ENCODE data around the gene EPHA8.

Gene EPHA8

DNA sequence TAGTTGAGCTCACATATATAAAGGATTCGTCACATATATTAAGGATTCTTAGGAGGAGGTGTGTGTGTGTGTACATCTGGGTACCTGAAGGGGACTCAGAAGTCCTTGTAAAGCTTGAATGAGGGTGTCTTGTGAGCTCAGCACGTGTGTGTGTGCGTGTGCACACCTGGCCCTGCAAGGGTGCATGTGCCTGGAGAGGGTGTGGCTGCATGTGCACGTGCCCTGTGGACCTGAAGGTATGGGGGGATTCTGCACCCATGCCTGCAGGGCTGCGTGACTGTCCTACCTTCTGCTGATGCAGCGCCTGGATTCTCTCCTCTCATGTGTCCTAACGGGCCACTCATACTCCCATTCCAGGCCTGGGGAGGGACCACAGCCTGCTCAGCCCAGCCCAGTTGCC, 24.0 kb downstream of the EPHA8 start:
- no peaks in the 10 kb centered on the region for H3K36me3 ChIP-seq (replicated peaks)
- in situ Hi-C loops (cut with HindIII; ENCODE audit: low pct_ligation_motif_present, low sequenced_read_pairs) = no loop called here
- TF ChIP-seq, protein P1, sequence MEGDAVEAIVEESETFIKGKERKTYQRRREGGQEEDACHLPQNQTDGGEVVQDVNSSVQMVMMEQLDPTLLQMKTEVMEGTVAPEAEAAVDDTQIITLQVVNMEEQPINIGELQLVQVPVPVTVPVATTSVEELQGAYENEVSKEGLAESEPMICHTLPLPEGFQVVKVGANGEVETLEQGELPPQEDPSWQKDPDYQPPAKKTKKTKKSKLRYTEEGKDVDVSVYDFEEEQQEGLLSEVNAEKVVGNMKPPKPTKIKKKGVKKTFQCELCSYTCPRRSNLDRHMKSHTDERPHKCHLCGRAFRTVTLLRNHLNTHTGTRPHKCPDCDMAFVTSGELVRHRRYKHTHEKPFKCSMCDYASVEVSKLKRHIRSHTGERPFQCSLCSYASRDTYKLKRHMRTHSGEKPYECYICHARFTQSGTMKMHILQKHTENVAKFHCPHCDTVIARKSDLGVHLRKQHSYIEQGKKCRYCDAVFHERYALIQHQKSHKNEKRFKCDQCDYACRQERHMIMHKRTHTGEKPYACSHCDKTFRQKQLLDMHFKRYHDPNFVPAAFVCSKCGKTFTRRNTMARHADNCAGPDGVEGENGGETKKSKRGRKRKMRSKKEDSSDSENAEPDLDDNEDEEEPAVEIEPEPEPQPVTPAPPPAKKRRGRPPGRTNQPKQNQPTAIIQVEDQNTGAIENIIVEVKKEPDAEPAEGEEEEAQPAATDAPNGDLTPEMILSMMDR (IDR thresholded peaks at IDR 0.05; ENCODE audit: low read depth, low read length, missing control alignments) = no peak
- H3K27ac ChIP-seq = no peak overlapping the region
- no peak overlapping the region for H3K4me3 ChIP-seq (ENCODE audit: low read depth, low read length)
- peaks cover 13% of the 10 kb centered on the region for H3K27me3 ChIP-seq (replicated peaks)
- no peak for DNase-seq

DNA sequence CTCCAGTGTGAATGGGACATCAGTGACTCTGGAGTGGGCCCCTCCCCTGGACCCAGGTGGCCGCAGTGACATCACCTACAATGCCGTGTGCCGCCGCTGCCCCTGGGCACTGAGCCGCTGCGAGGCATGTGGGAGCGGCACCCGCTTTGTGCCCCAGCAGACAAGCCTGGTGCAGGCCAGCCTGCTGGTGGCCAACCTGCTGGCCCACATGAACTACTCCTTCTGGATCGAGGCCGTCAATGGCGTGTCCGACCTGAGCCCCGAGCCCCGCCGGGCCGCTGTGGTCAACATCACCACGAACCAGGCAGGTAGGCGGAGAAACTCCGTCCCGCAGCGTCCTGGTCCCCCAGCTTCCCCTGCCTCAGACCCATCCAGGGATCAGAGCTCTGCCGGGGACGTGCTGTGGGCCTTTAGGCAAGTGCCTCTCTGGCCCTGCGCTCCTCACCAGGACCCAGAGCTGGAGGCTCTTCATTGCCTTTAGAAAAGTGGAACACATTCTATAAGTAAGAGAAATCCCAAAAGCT, 25.7 kb downstream of the EPHA8 start:
- DNase-seq = no peak
- TF ChIP-seq, protein P1 (IDR thresholded peaks at IDR 0.05; ENCODE audit: low read depth, low read length, missing control alignments) = no peak
- in situ Hi-C loops (cut with HindIII; ENCODE audit: low pct_ligation_motif_present, low sequenced_read_pairs) = no loop called here
- peaks cover 23% of the 10 kb centered on the region for H3K27me3 ChIP-seq (replicated peaks)
- no peaks in the 10 kb centered on the region for H3K36me3 ChIP-seq (replicated peaks)
- no peak overlapping the region for H3K27ac ChIP-seq
- H3K4me3 ChIP-seq (ENCODE audit: low read depth, low read length) = no peak overlapping the region

DNA sequence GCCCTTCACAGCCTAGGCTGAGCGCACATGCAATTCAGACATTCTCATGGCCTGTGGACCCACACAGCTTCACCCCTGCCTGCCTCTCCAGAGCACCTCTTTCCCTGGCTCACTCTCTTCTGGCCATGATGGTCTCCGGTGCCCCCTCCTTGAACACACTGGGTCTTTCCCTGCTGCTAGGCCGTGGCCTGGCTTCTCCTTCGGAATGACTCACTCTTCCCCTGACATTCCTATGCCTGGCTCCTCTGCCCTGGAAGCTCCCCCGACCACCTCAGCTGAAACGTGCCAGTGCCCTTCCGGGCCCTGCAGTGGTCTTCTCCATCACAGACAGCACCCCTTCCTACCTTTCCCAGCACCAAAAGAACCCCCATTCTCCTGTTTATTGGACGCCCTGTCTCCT, 28.3 kb downstream of the EPHA8 start:
- DNase-seq = no peak
- Histone ChIP-seq H3K36me3 (replicated peaks) (no peaks in the 10 kb centered on the region), H3K4me3 (ENCODE audit: low read depth, low read length) (no peak overlapping the region), H3K27me3 (replicated peaks) (peaks cover 22% of the 10 kb centered on the region), H3K27ac (no peak overlapping the region)
- TF ChIP-seq, protein P1 (IDR thresholded peaks at IDR 0.05; ENCODE audit: low read depth, low read length, missing control alignments) = no peak
- in situ Hi-C loops (cut with HindIII; ENCODE audit: low pct_ligation_motif_present, low sequenced_read_pairs) = no loop called here

DNA sequence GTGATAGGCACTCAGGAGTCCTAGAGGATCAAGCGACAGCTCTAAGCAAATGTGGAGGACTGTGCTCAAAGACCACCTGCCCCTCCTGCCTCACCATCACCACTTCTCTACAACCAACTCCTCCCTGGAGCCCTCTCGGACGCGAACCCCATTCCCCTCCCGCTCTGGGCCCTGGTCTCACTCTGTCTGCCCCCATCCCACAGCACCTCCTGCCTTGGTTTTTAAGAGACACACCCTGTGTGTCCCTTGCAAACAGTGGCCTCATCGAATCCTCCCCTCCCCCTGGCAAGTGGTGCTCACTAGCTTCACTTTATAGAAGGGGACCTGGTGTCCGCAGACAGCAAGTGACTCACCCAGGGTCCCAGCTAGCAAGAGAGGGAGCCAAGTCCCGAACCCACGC, 28.8 kb downstream of the EPHA8 start:
- Histone ChIP-seq H3K27ac (no peak overlapping the region), H3K4me3 (ENCODE audit: low read depth, low read length) (no peak overlapping the region), H3K27me3 (replicated peaks) (peaks cover 20% of the 10 kb centered on the region), H3K36me3 (replicated peaks) (no peaks in the 10 kb centered on the region)
- in situ Hi-C loops (cut with HindIII; ENCODE audit: low pct_ligation_motif_present, low sequenced_read_pairs) = no loop called here
- TF ChIP-seq, protein P1 (IDR thresholded peaks at IDR 0.05; ENCODE audit: low read depth, low read length, missing control alignments) = no peak
- no peak for DNase-seq

DNA sequence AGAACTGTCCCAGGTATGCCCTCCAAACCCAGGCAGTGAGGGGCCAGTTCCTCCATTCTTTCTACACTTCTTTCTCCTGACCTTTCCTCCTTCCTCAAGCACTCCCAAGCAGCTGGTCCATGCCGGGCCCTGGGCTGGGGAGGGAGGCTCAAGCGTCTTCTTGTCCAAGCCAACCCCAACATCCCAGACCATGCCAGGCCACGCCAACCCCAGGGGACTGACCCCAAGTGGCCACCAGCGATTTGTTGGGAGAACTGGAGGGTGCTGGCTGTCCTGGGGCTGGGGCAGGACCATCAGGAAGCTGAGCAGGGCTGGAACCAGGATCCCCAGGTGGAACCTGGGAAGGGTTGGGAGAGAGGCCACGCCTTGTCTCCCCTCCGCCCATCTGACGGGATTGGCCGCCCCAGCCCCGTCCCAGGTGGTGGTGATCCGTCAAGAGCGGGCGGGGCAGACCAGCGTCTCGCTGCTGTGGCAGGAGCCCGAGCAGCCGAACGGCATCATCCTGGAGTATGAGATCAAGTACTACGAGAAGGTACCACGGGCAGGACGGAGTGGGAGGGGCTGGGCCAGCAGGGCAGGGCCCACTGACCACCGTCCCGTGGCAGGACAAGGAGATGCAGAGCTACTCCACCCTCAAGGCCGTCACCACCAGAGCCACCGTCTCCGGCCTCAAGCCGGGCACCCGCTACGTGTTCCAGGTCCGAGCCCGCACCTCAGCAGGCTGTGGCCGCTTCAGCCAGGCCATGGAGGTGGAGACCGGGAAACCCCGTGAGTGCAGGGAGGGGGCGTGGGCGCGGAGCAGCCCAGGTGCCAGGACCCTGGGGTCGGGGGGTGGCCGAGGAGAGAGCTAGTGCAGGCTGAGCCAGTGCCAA, 29.9 kb downstream of the EPHA8 start:
- no peak for DNase-seq
- Histone ChIP-seq H3K27ac (no peak overlapping the region), H3K27me3 (replicated peaks) (peaks cover 20% of the 10 kb centered on the region), H3K36me3 (replicated peaks) (no peaks in the 10 kb centered on the region), H3K4me3 (ENCODE audit: low read depth, low read length) (no peak overlapping the region)
- in situ Hi-C loops (cut with HindIII; ENCODE audit: low pct_ligation_motif_present, low sequenced_read_pairs) = no loop called here
- TF ChIP-seq, protein P1 (IDR thresholded peaks at IDR 0.05; ENCODE audit: low read depth, low read length, missing control alignments) = no peak
